GM19025 (cell line): ENCODE results near the gene ARMH1.
"Not testable (repeated sequence)": the region's sequence is repeated elsewhere in the genome, so short reads cannot be mapped to it uniquely, and the experiment has no call there.

Experiments
- ATAC-seq: cut with Tn5 transposase; IDR thresholded peaks from one replicate; pipeline ENCODE4 v1.9.1; 2021; ENCODE audit warnings: mild to moderate bottlenecking, low read depth, moderate library complexity; ENCODE audit not compliant: unreplicated experiment

Gene ARMH1

DNA sequence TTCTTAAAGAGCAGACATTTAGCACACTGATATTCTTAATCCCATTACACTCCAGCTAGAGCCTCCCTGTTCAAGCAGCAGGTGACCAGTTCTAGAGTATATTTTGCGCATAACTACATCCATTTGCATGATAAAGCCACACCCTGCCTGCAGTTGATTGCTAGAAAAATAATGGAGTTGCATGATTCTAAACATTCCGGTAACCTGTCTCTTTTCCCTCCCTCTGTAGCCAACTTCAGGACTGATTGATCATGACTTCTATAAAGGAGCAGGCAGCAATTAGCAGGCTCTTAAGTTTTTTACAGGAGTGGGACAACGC lies 14.9 kb downstream of the ARMH1 start:
- ATAC-seq = no peak

DNA sequence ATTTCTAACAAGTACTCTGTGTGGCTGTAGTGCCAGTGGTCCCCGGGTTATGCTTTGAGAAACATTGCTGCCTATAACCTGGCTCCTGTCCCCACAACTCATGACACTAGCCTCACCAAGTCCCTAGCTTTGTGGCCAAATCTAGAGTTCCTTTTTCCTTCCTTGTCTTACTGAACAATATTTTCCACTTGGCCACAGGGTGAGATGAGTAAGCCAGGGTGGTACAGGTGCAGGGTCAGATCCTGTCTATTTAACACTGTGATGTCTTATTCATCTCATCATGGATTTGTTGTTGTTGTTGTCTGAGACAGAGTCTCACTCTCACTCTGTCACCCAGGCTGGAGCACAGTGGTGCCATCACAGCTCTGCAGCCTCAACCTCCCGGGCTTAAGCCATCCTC lies 18.6 kb downstream of the ARMH1 start:
- ATAC-seq = no peak

DNA sequence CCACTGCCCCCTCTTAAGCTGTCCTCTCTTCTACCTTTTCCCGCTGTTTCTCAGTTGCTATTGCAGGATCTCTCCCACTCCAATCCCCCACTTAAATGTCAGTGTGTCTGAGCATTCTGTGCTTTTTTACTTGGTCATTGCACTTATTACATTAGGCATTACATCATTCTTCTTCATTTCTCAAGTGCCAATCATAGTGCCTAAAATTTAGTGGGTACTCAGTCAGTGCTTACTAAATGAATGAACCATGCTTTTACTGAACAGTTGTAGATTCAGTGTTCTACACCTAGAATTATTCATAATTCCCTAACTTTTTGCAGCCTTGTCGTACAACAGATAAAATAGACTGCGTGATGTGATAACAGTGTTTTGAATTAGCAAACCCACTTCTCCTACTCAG lies 19.4 kb downstream of the ARMH1 start:
- ATAC-seq = no peak

DNA sequence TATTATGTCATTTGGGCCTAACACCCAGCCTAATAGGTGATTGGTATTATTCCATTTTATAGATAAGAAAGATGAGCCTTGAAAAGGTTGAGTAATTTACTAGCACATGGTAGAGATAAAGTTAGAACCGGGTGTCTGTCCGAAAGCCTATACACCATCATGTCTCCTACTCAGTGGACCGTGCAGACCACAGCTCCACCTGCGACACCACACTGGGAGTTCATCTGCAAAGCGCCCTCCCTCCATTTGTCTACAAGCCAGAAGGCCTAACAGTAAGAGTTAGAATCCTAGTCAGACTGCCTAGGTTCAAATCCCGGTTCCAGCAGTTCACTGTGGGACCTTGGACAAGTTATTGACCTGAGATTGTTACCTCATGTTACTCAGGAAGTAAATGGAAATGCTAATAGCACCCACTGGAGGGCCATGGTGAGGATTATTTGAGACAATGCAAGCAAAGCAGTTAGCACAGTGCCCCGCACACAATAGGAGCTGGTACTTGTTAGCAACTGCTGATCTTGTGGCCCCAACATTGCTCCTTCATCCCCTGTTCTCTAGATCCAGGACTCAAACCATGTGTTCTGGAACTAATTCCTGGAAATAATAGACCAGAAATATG lies 20.5 kb downstream of the ARMH1 start:
- ATAC-seq = no peak

DNA sequence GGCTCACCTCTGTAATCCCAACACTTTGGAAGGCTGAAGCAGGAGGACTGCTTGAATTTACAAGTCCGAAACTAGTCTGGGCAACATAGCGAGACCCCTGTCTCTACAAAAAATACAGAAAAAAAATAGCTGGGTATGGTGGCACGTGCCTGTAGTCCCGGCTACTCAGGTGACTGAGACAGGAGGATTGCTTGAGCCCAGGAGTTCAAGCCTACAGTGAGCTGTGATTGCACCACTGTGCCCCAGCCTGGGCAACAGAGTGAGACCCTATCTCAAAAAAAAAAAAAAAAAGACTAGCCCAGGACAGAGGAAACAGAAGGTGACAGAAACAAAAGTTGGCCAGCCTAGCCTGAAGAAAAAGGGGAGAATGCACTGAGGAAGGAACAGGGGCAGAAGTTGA lies 21.2 kb downstream of the ARMH1 start:
- ATAC-seq = no peak

DNA sequence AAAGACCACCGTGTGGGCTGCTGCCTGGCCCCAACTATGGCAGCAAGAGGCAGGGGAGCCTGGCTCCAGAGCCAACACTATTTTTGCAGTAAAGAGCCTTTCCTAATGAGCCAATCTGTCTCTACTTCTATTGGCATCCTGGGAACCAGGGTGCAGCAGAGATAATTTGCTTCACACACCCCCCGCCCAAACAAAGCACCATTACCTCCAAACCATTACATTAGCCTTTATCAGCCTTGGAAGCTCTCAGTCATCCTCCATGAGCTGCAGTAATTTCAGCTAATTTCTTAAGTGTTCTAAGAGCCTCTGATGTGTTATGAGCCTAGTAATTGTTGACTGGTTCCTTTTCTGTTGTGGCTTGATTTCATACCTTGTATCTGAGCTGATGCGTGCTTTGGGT lies 21.6 kb downstream of the ARMH1 start:
- no peak for ATAC-seq

DNA sequence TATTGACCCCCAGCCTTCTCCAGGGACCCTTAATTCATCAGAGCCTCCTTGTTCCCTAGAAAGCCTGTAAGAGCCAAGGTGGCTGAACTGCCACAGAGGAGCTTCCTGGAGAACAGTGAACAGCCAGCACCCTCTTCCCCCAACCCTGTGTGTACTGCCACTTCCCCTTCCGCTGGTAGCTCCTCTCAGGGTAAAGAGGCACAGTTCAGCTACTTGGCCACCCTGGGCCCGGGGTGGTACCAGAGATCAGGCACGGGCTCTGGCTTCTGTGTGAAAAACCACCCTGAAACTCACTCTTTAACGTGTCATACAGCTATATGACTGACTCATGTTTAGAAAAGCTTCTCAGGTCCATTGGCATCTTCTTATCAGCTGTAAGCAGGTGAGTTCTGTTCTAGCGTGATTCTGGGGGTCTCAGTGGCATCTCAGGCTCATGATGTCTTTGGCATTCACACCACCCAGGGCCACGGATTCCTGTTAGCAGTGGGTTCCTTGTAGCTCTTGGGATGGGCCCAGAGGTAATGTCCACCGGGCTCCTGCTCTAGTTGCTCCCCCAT lies 22.4 kb downstream of the ARMH1 start:
- ATAC-seq = no peak

DNA sequence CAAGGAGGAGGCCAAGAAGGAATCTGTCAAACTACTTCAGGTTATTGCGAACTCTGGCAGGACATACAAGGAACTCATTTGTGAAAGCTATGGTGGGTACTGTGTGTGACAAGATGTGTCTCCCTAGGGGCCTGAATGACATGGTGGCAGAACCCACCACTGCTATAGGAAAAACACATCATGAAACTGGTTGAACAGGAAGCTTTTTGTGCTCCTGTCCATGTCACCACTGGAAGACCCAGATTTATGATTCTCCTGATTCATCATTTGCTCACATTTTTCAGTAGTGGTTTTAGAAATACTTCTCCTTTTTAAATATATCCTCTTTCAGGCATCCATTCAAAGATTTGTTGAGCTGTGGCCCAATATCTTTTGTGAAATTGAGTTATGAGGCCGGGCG lies 23.6 kb downstream of the ARMH1 start:
- no peak for ATAC-seq

DNA sequence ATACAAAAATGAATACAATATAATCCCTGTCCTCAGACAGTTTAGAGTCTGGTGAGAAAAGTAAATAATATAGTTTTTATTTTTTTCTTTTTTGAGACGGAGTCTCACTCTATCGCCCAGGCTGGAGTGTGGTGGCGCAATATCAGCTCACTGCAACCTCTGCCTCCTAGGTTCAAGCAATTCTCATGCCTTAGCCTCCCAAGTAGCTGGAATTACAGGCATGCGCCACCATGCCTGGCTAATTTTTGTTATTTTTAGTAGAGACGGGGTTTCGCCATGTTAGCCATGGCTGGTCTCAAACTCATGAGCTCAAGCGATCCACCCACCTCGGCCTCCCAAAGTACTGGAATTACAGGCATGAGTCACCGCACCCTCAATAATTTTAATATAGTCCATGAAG lies 24.9 kb downstream of the ARMH1 start:
- ATAC-seq = not testable (repeated sequence)

DNA sequence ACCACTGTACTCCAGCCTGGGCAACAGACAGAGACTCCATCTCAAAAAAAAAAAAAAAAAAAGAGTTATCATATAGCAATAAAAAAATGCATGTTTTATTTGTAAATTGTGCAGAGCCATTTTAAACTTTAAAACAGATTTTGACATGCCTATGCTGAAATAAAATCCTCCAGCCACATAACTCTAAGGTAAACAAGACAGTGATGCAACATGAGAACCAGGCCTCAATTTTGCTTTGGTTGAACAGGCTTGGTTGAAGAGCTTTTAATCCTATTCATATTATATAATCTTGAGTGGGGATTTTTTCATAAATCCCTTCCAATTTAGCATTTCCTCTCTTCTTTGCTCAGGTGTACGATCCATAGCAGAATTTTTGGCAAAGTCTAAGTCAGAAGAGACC lies 26.1 kb downstream of the ARMH1 start:
- ATAC-seq = no peak

DNA sequence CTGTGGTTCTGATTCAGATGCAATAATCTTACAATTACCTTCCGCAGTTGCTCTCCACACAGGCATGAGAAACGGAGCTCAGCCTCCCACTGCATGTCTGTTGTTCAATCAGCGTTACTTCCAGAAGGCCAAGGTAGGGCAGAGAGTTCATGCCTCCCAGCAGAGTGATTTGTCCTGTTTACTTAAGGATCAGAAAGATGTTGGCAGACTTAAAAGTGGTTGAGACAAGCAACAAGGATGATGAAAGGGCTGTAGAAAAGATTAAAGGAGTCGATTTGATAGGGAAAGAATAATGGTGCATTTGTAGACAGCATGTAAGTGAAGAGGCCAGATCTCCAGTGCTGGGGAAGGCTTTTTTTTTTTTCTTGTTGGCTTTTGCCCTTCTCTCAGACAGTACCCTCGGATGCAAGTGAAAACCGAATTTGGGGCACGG lies 26.6 kb downstream of the ARMH1 start:
- no peak for ATAC-seq

DNA sequence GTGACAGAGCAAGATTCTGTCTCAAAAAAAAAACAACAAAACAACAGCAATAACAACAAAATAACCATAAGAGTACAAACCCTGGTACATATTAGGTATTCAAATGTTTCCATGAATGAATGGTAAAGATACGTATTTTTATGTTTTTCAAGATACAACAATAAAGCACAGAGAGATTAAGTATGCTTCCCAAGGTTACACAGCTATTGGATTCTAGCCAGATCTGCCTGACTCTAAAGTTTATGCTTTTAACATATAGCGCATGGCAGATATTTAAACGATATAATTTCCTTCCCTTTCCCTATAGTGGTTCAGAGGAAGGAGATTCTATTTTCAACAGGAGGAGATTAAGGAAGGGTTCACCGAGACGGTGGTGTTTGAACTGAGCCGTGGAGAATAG lies 31.0 kb downstream of the ARMH1 start:
- no peak for ATAC-seq

DNA sequence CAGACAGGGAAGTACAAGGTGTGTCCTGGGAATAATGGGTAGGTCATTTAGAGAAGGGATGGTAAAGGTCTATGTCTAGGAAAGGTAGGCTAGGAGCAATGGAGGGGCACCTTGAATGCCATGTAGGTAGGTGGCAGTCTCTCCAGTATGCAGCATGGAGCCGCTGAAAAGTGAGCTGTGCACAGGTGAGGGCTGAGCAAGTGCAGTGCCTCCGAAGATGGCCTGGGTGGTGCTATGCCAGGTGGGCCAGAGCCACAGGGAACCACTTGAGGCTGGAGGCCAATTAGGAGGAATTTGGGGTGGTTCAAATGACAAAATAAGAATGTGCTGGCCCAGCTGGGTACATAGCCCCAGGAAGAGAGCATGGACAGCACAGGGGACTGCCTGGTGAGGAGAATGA lies 31.4 kb downstream of the ARMH1 start:
- no peak for ATAC-seq

DNA sequence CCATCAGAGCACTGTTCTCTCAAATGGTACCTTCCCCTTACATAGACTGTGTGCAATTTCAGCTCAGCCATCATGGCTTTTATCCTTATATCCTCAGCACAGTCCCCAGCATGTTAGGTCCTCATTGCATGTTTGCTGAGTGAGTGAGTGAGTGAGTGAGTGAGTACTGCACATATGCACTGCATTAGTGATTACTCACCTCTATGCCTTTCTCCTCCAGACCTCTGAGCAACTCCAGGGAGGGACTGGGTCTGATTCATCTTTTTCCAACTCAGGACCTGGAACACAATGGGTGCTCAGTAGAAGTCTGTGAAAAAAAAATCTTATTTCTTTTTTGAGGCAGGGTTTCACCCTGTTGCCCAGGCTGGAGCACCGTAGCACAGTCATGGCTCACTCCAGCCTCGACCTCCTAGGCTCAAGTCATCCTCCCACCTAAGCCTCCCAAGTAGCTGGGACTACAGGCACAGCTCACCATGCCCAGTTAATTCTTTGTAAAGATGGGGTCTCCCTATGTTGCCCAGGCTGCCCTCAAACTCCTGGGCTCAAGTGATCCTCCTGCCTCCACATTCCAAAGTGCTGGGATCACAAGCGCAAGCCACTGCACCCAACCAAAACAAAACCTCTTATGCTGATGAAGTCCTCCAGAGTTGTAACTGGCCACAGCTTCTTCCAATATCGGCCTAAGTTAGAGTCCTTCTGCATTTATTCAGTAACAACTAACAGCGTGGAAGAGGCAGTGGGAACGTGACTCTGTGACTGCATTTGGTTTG lies 32.8 kb downstream of the ARMH1 start:
- no peak for ATAC-seq

DNA sequence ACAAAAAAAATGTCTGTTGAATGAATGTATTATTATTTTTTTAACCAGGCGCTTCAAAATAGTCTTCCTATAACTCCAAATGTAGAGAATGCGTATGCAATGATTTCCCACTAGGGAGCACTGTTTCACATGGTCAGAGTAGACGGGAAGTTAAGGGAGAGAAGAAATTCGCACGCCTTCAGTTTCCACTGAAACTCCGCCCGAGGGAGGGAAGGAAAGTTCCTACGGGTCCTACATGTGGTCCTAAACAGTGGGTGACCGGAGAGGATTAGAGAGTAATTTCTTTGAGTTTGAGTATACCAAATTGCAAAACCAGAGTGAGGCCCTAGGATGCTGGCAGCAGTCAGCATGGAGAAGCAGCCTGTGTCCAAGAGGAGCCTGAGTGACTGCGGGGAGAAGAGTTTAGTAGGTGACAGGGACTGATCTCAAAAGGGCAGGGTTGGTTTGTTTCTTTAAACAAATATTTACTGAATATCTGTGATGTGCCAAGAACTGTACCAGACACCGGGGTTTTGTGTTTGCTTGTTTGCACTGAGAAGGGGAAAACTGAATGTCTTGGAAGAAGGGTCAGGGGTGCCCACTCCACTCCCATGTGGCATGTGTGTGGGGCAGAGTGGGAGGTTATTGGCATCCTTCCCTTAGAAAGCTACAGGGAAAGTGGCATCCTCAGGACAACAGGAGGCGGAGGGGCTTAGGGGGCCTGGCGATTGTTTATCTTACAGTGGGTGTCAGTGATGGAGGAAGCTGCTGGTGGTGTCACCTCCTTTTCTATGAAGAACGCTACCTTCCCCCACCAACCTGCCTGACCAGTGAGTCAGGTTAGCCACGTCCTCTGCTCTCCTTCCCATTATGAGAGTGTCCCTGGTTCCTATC lies 33.7 kb downstream of the ARMH1 start:
- no peak for ATAC-seq

DNA sequence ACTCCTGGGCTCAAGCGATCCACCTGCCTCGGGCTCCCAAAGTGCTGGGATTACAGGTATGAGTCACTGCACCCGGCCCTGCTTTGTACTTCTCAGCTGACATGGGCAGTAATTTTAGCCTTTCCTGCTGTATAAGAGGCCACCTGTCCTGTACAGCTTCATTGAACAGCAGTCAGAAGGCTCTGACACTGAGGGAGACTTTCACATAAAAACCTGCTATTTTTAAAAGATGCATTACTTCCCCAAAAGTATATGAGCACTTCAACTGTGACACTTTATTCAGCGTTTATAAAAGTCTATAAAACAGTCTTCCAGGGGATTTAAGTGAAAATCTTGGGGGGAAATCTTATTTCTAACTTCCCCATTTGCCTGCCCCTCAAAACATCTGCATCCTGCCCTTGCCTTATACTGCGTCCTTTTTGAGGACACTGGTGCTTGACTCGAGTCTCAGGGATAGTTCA lies 38.8 kb downstream of the ARMH1 start:
- ATAC-seq = no peak

DNA sequence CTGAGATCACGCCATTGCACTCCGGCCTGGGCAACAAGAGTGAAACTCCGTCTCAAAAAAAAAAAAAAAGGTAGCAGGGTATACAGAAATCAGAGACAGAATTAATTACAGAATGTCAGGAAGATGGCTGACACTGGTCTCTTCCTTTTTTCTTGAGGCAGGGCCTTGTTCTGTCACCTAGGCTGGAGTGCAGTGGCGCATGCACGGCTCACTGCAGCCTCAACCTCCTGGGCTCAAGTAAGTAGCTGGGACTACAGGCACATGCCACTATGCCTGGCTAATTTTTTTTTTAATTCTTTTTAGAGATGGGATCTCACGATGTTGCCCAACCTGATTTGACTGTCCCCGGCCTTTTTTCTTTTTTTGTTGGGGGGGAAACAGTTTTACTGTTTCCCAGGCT lies 40.0 kb downstream of the ARMH1 start:
- no peak for ATAC-seq

DNA sequence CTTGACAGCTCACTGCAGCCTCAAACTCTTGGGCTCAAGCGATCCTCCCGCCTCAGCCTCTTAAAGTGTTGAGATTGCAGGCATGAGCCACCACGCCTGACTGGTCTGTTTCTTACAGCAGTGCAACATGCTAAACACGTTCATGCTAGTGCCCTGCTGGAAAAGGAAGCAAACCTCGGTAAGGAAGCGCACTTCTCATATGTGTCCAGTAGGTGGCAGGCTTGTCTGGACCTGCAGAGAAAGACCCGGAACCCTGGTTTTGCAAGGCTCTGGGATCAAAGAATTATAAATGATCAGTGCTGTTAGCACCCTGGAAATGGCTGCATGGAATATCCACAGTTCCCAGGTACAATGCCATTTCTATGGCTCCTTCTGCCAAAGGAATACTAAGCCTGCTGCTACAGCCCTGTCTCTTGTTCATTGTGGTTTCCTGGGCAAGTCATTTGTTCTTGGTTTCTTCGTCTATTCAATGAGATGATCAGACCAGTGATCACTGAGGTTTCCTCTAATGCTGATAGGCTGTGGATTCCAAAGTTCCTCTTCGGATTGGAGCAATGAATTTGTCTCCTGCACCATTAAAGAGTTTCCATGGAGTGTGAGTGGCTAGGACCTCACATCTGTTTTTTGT lies 40.5 kb downstream of the ARMH1 start:
- ATAC-seq = no peak

DNA sequence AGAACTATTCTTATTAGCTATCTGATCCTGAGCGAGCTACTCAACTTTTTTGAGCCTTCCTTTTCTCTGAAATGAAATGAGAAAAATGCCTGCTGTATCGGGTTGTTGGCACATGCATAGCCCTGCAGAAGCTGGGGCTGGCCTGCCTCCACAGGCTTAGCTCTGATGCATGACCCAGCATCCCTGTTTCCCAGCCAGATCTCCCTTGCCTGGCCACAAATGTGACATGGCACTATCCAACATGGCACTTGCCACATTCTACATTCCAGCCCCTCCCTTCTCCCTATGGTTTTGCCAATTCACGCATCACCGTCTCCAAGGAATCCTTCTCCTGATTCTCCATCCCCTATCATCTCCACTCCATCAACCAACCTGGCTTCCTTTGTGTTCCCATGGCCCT lies 42.6 kb downstream of the ARMH1 start:
- ATAC-seq = no peak

DNA sequence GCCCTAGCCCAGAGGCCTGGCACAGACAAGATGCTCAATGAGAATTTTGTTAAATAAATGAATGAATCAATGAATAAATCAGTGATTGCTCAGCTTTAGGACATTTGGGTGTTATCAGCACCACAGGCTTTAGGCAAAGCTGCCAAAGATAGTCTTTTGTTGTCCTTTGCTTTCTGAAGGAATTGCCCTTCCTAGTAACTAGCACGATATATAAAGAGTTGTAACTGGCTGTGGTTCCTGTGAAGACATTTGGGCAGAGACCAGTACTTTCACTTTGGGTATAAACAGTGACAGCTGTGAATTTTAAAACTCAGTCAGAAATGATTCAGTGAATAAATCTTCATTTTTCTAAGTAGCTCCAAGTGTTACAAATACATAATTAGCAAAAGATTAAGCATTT lies 43.1 kb downstream of the ARMH1 start:
- ATAC-seq = no peak

DNA sequence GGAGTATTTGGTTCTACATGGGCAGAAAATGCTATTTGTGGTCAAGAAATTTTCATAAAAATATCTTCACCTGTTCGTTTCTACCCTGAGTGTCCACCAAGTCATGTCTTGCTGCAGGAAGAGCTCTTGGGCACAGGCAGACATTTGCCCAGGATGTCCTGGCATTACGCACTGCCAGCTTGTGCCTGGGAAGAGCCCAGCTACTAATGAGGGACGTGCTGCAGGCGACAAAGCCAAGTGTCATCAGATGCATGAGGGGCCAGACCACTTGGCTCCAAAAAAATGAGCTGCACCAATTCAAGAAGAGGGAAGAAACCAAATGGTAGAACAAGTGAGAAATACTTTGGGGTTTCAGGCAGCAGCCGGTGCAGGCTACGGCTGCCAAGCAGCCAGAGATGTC lies 43.6 kb downstream of the ARMH1 start:
- no peak for ATAC-seq
